NT2/D1 (cell line): ENCODE measurements around the gene KSR1.

Source experiments
- YY1 ChIP-seq: IDR thresholded peaks from 2 replicates; pipeline ENCODE4 v1.6.1; 2011; ENCODE audit not compliant: insufficient read length, insufficient read depth
- ZNF274 ChIP-seq: IDR thresholded peaks from 2 replicates; pipeline ENCODE4 v1.6.1; 2011; ENCODE audit warnings: mild to moderate bottlenecking, low read depth, low read length

GRCh38 chr17:27552276-27552732 is 96.1 kb downstream of the KSR1 start:
- TF ChIP-seq YY1, result no peak
- no peak for TF ChIP-seq ZNF274
